ENCODE data around the gene CEP104.

Gene CEP104

GRCh38 chr1:3864884-3865283 lies 7.9 kb upstream of the CEP104 start:
- DNase-seq: no peak

- DNase-seq: no peak
Observed at GRCh38 chr1:3863231-3863935, 6.4 kb upstream of the CEP104 start.

- no peak for DNase-seq
Observed at GRCh38 chr1:3858231-3858981, 1.4 kb upstream of the CEP104 start.

GRCh38 chr1:3857791-3858129 lies 749 bp upstream of the CEP104 start:
- DNase-seq: no peak

GRCh38 chr1:3852711-3853485 lies 4.1 kb downstream of the CEP104 start:
- DNase-seq: no peak

- DNase-seq: no peak
Observed at GRCh38 chr1:3852091-3852490, 4.9 kb downstream of the CEP104 start.

- DNase-seq: no peak
Observed at GRCh38 chr1:3851292-3851691, 5.7 kb downstream of the CEP104 start.

GRCh38 chr1:3850857-3851256 lies 6.2 kb downstream of the CEP104 start:
- DNase-seq: no peak

GRCh38 chr1:3847081-3847480 lies 9.9 kb downstream of the CEP104 start:
- no peak for DNase-seq

- DNase-seq: no peak
Observed at GRCh38 chr1:3846541-3846940, 10.5 kb downstream of the CEP104 start.

- DNase-seq: no peak
Observed at GRCh38 chr1:3842912-3843311, 14.1 kb downstream of the CEP104 start.

- no peak for DNase-seq
Observed at GRCh38 chr1:3841491-3841890, 15.5 kb downstream of the CEP104 start.

- no peak for DNase-seq
Observed at GRCh38 chr1:3838788-3839187, 18.2 kb downstream of the CEP104 start.

- DNase-seq: no peak
Observed at GRCh38 chr1:3837685-3838084, 19.3 kb downstream of the CEP104 start.

GRCh38 chr1:3837200-3837599 lies 19.8 kb downstream of the CEP104 start:
- DNase-seq: no peak

GRCh38 chr1:3836421-3836820 lies 20.6 kb downstream of the CEP104 start:
- DNase-seq: no peak

- no peak for DNase-seq
Observed at GRCh38 chr1:3834701-3835100, 22.3 kb downstream of the CEP104 start.

- DNase-seq: no peak
Observed at GRCh38 chr1:3831689-3832088, 25.3 kb downstream of the CEP104 start.

GRCh38 chr1:3828391-3828790 lies 28.6 kb downstream of the CEP104 start:
- DNase-seq: no peak

- no peak for DNase-seq
Observed at GRCh38 chr1:3827813-3828307, 29.2 kb downstream of the CEP104 start.

GRCh38 chr1:3825356-3825755 lies 31.7 kb downstream of the CEP104 start:
- no peak for DNase-seq

- DNase-seq: no peak
Observed at GRCh38 chr1:3824650-3825049, 32.4 kb downstream of the CEP104 start.

- DNase-seq: no peak
Observed at GRCh38 chr1:3822421-3822820, 34.6 kb downstream of the CEP104 start.

GRCh38 chr1:3821908-3822307 lies 35.1 kb downstream of the CEP104 start:
- DNase-seq: no peak
